HUES6 (cell line): Measurements from ENCODE around the gene IMP3.
A peak's percentile ranks its signal among the peaks of the same experiment; 100 is the strongest.

Experiments used
- H3K27ac ChIP-seq: 2 replicates; pipeline ENCODE4 v1.7.0; 2013; ENCODE audit warnings: low read depth, mild to moderate bottlenecking, low read length, inconsistent platforms
- H3K27me3 ChIP-seq: 2 replicates; pipeline ENCODE4 v1.6.1; 2013; ENCODE audit warnings: low read length; ENCODE audit not compliant: control insufficient read depth, insufficient read depth
- H3K36me3 ChIP-seq: 2 replicates; pipeline ENCODE4 v1.6.1; 2013; ENCODE audit warnings: low read length; ENCODE audit not compliant: control insufficient read depth, insufficient read depth
- H3K4me1 ChIP-seq: 2 replicates; pipeline ENCODE4 v1.6.1; 2013; ENCODE audit warnings: low read length; ENCODE audit not compliant: control insufficient read depth, insufficient read depth
- H3K4me3 ChIP-seq: 2 replicates; pipeline ENCODE4 v1.5.1; 2013; ENCODE audit warnings: low read depth, low read length
- H3K9ac ChIP-seq: one replicate; pipeline ENCODE4 v1.6.1; 2013; ENCODE audit warnings: mild to moderate bottlenecking, low read length
- H3K9me3 ChIP-seq: 2 replicates; pipeline ENCODE4 v1.6.1; 2013; ENCODE audit warnings: low read depth, low read length; ENCODE audit not compliant: control insufficient read depth, insufficient read depth

The IMP3 gene

DNA sequence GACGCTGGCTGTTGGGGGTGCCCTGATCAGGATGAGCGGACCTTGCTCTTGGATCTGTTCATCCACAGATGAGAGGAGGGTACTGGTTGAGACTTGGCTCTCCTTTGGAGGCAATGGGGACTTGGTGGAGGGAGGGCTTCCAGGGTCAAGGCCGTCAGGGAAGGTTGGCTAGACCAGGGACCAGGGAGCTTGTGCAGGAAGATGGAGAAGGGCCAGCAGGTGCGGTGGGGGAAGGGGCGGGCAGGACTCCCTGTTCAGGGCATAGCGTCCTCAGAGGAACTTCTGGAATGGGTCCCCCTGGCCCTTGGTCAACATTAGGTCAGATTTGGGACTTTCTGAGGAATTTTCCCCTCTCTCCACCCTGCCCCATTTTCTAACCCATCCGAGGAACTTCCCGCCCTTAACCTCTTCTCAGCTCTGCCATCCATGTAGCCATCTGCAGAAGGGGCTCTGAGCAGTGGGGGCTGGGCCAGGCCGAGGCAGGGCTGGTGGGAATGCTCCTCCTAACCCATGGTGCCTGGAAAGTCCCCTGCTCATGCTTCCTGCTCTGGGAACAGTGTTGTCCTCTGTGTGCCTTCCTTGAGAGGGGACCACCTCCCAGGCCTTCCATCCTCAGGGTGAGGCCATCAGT, 19.2 kb upstream of the IMP3 start:
- H3K27ac ChIP-seq = no peak overlapping the region
- peaks cover 20% of the 10 kb centered on the region for H3K36me3 ChIP-seq
- no peaks in the 10 kb centered on the region for H3K9me3 ChIP-seq
- no peak overlapping the region for H3K9ac ChIP-seq
- no peak overlapping the region for H3K4me3 ChIP-seq
- H3K27me3 ChIP-seq = no peaks in the 10 kb centered on the region
- peaks cover 3% of the 10 kb centered on the region; the same call in 1 of the 2 replicates for H3K4me1 ChIP-seq

DNA sequence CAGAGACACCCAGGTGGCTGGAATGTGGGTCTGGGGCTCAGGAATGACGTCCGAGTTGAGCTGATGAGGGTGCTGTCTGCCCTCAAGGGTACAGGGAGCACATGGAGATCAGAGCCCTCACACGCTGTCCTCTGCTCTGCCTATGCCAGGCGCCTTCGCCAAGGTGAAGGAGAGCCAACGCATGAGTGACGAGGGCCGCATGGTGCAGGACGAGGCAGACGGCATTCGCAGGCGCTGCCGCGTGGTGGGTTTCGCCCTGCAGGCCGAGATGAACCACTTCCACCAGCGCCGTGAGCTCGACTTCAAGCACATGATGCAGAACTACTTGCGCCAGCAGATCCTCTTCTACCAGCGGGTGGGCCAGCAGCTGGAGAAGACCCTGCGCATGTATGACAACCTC, 16.8 kb upstream of the IMP3 start:
- H3K36me3 ChIP-seq = peaks cover 20% of the 10 kb centered on the region
- H3K9me3 ChIP-seq = no peaks in the 10 kb centered on the region
- H3K9ac ChIP-seq = no peak overlapping the region

DNA sequence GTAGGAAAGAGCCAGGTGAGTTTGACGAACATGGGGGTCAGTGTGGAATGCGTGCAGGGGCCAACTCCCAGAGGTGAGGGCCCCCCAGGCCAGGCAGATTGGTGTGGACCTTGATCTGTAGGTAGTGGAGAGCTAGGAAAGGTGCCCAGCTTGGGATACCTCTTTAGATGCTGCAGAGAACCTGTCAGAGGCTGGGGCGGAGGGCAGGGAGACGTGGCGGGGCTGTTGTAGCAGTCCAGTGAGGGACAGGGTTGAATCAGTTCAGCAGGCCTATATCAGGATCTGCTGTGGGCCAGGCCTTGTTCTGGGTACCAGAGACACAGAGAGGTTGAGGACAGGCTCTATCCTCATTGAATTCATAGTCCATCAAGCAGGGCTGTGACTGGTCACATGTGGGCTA, 16.3 kb upstream of the IMP3 start:
- H3K4me1 ChIP-seq = peaks cover 12% of the 10 kb centered on the region
- H3K36me3 ChIP-seq = peaks cover 21% of the 10 kb centered on the region
- H3K27me3 ChIP-seq = no peaks in the 10 kb centered on the region
- no peaks in the 10 kb centered on the region for H3K9me3 ChIP-seq
- H3K4me3 ChIP-seq = no peak overlapping the region
- H3K9ac ChIP-seq = no peak overlapping the region
- H3K27ac ChIP-seq = no peak overlapping the region

More for the DNA sequence above, 16.8 kb upstream of the IMP3 start:
- Histone ChIP-seq H3K4me1 (peaks cover 8% of the 10 kb centered on the region; the same call in 1 of the 2 replicates), H3K4me3 (no peak overlapping the region), H3K27me3 (no peaks in the 10 kb centered on the region), H3K27ac (no peak overlapping the region)

DNA sequence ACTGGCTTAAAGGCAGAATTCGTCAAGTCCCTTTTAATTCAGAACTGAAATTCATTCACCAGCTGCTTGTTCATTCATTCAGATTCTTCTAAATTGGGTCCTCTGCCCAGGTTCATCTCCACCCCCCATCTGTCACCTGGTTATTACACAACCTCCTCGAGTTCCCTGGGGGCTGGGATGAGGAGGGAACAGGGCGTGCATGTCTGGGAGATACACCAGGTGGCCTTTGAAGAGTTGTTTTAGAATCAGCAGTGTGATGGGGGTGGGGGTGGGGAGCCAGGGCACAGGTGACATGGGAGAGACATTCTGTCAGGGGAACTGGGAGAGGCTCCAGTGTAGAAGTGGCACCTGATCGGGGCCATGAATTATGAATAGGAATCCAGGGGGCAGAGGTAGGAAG, 15.9 kb upstream of the IMP3 start:
- Histone ChIP-seq H3K9me3 (no peaks in the 10 kb centered on the region), H3K27me3 (no peaks in the 10 kb centered on the region), H3K27ac (no peak overlapping the region), H3K36me3 (peaks cover 25% of the 10 kb centered on the region), H3K9ac (no peak overlapping the region), H3K4me3 (no peak overlapping the region), H3K4me1 (peaks cover 15% of the 10 kb centered on the region)

DNA sequence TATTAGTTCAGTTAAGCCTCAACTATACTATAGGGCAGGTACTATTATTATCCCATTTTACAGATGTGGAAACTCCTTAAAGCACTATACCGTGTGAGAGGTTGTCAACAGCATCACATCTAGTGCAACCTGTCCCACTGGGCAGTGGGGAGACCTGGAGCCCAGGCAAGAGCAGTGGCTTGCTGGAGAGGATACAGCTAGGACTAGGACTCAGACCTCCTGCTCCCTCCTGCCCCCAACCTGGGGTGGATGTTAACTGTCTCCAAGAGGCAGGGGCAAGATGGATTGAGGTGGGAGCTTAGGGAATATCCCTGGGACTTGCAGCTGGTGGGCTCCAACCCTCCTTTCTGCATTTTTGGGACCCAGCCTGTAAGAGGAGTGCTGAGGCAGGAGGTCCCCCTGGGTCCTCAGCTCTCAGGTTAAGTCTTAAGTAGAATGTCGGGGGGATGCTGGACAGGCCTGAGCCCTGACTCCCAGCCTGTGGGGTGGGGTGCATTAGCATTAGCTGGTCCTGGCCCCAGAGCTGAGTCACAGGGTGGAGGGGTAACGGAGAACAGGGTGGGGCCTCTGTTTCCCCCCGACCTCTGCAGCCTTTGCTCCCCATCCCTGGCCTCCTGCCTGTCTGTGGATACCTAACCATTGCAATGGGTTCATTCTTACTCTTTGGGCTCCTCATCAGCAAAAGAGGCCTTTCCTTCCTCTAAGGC, 14.3 kb upstream of the IMP3 start:
- peaks cover 26% of the 10 kb centered on the region for H3K4me1 ChIP-seq
- H3K4me3 ChIP-seq = no peak overlapping the region
- no peak overlapping the region for H3K27ac ChIP-seq
- H3K36me3 ChIP-seq = peaks cover 31% of the 10 kb centered on the region
- no peak overlapping the region for H3K9ac ChIP-seq
- no peaks in the 10 kb centered on the region for H3K27me3 ChIP-seq
- H3K9me3 ChIP-seq = no peaks in the 10 kb centered on the region

DNA sequence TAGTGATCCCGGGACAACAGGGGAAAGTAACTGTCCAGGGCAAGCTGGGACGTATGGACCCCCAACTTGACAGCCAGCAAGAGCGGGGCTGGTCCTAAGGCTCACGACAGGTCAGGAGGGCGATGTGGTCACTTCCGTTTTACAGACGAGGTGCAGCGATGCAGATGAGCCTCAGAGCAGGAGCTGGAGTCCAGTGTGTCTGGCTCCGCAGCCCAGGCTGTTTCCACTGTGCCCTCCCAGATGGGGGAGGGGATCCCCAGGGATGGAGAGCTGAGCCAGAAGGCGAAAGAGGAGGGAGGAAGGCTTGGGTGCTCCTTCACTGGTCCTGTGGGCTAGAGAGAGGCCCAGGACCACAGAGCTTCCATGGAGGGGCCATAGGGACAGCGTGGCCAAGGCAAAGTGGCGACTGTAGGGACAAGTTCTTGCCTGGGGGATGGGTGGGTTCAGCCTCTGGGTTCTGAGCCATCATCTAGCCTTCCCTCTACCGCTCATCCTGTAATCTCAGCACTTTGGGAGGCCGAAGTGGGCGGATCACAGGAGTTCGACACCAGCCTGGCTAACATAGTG, 13.4 kb upstream of the IMP3 start:
- Histone ChIP-seq H3K27me3 (no peaks in the 10 kb centered on the region), H3K4me3 (no peak overlapping the region), H3K4me1 (peaks cover 35% of the 10 kb centered on the region), H3K27ac (no peak overlapping the region), H3K9ac (no peak overlapping the region), H3K9me3 (no peaks in the 10 kb centered on the region), H3K36me3 (peaks cover 31% of the 10 kb centered on the region)

DNA sequence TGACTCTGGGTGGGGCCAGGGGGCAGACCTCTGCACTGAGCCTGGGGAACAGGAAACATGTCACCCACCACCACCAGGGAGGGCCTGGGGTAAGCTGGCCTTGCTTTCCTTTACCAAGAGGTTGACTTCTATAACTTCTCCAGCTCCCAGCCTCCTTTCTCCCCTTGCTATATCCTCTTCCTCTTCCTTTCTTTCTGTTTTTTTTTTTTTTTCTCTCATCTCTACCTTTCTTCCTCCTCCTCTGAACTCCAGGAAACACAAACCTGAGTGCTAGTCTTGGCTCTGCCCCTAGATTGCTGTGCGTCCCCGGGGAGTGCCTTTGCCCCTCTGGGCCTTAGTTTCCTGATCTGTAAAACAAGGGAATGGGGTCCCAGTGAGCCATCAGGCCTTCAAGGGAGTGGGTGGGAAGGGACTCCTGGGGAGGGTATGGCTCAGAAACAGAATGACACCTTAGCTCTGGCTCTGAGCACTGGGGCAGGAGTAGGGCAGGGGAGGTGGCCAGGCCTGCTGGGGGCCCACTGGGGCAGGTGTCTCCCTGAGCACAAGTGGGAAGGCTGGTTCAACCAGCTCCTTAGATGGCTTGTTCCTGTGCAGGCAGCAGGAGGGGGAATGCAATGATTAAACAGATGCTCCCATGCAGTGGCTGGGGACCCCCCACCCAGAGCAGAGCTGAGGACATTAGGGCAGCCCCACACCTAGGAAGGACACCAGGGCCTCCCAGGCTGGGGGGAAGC, 12.0 kb upstream of the IMP3 start:
- peaks cover 17% of the 10 kb centered on the region; the same call in 1 of the 2 replicates for H3K36me3 ChIP-seq
- H3K27ac ChIP-seq = no peak overlapping the region
- H3K4me3 ChIP-seq = no peak overlapping the region
- H3K4me1 ChIP-seq = peaks cover 35% of the 10 kb centered on the region
- H3K9ac ChIP-seq = no peak overlapping the region
- no peaks in the 10 kb centered on the region for H3K9me3 ChIP-seq
- peaks cover 1% of the 10 kb centered on the region for H3K27me3 ChIP-seq

DNA sequence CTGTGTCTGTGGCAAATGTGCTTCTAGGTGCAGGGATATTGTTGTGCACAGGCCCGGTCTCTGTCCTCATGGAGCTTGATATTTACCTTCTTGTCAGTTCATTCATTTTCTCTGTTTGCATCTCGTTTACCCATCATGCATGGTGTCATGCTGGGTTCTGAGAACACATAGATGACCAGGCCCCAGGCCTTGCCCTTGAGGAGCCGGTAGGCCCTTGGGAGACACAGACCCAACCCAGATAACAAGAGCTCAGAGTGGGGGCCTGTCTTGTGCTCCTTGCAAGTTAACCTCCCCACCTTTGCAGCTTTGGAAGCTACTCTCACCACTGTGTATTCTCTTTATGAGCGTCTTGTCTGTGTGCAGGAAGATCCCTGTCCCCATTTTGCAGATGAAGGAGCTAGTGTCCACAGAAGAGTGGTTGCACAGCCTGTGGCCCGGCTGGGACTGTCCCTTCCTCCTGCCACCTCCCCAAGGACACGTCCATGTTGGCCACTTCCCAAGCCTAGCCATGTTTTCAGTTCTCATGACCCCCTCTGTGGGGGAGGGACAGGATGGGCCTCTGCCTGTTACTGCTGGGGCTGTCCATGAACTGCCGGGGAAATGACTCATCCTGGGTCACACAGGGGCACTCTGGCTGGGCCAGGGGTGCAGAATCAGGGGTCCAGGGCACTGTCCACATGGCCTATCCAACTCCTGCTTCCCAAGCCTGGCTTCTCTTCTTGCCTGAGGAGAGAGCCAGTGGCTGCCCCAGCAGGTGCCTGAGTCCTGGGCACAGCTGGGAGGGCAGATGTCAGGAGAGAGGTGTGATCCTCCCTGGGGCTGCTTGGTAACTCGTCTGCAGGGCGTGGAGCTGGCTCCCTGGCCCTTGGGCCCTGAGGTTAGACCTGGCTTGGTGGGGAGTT, 11.1 kb upstream of the IMP3 start:
- Histone ChIP-seq H3K27ac (no peak overlapping the region), H3K36me3 (peaks cover 16% of the 10 kb centered on the region; the same call in 1 of the 2 replicates), H3K9me3 (no peaks in the 10 kb centered on the region), H3K4me3 (peak overlapping the region; percentile 22), H3K4me1 (peaks cover 43% of the 10 kb centered on the region), H3K9ac (no peak overlapping the region), H3K27me3 (peaks cover 9% of the 10 kb centered on the region)

DNA sequence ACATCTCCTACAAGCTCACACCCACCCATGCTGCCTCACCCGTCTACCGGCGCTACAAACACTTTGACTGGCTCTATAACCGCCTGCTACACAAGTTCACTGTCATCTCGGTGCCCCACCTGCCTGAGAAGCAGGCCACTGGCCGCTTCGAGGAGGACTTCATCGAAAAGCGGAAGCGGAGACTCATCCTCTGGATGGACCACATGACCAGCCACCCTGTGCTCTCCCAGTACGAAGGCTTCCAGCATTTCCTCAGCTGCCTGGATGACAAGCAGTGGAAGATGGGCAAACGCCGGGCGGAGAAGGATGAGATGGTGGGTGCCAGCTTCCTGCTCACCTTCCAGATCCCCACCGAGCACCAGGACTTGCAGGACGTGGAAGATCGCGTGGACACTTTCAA, 9.8 kb upstream of the IMP3 start:
- peaks cover 14% of the 10 kb centered on the region for H3K27me3 ChIP-seq
- H3K9ac ChIP-seq = no peak overlapping the region
- peaks cover 43% of the 10 kb centered on the region for H3K4me1 ChIP-seq
- no peak overlapping the region for H3K27ac ChIP-seq
- H3K4me3 ChIP-seq = no peak overlapping the region; the same call in 1 of the 2 replicates
- no peaks in the 10 kb centered on the region for H3K9me3 ChIP-seq
- H3K36me3 ChIP-seq = peaks cover 16% of the 10 kb centered on the region; the same call in 1 of the 2 replicates

DNA sequence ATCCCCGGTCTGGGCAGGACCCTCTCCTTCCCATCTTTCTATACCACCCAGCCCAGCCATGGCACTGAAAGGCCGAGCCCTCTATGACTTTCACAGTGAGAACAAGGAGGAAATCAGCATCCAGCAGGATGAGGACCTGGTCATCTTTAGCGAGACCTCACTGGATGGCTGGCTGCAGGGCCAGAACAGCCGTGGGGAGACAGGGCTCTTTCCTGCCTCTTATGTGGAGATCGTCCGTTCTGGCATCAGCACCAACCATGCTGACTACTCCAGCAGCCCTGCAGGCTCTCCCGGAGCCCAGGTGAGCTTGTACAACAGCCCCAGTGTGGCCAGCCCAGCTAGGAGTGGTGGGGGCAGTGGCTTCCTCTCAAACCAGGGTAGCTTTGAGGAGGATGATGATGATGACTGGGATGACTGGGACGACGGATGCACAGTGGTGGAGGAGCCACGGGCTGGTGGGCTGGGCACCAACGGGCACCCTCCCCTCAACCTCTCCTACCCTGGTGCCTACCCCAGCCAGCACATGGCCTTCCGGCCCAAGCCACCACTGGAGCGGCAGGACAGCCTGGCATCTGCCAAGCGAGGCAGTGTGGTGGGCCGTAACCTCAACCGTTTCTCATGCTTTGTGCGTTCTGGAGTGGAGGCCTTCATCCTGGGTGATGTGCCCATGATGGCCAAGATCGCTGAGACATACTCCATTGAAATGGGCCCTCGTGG, 9.2 kb upstream of the IMP3 start:
- H3K9ac ChIP-seq = peak overlapping the region; percentile 88
- peaks cover 14% of the 10 kb centered on the region for H3K27me3 ChIP-seq
- H3K27ac ChIP-seq = no peak overlapping the region
- H3K4me1 ChIP-seq = peaks cover 43% of the 10 kb centered on the region
- no peaks in the 10 kb centered on the region for H3K9me3 ChIP-seq
- peak overlapping the region; percentile 99 for H3K4me3 ChIP-seq
- peaks cover 16% of the 10 kb centered on the region; the same call in 1 of the 2 replicates for H3K36me3 ChIP-seq
